ENCODE results near the gene DPP6.
A peak's percentile ranks its signal among the peaks of the same experiment; 100 is the strongest.

DPP6 gene

GRCh38 chr7:154296443-154296842 lies 244.2 kb downstream of the DPP6 start:
- Histone ChIP-seq H3K9ac (ENCODE audit: low read depth, low read length) (no peak overlapping the region), H3K36me3 (ENCODE audit: insufficient read depth, low read length) (no peaks in the 10 kb centered on the region), H3K4me1 (ENCODE audit: insufficient read depth, low read length) (no peaks in the 10 kb centered on the region), H3K9me3 (ENCODE audit: control insufficient read depth, insufficient read depth, low read length) (no peaks in the 10 kb centered on the region)

GRCh38 chr7:154299736-154300135 lies 247.5 kb downstream of the DPP6 start:
- Histone ChIP-seq H3K4me1 (ENCODE audit: insufficient read depth, low read length) (no peaks in the 10 kb centered on the region), H3K9me3 (ENCODE audit: control insufficient read depth, insufficient read depth, low read length) (no peaks in the 10 kb centered on the region), H3K9ac (ENCODE audit: low read depth, low read length) (no peak overlapping the region), H3K36me3 (ENCODE audit: insufficient read depth, low read length) (no peaks in the 10 kb centered on the region)

GRCh38 chr7:154302380-154302779 lies 250.2 kb downstream of the DPP6 start:
- no peak overlapping the region for H3K9ac ChIP-seq (ENCODE audit: low read depth, low read length)
- H3K36me3 ChIP-seq (ENCODE audit: insufficient read depth, low read length), result no peaks in the 10 kb centered on the region
- H3K9me3 ChIP-seq (ENCODE audit: control insufficient read depth, insufficient read depth, low read length), result no peaks in the 10 kb centered on the region
- no peaks in the 10 kb centered on the region for H3K4me1 ChIP-seq (ENCODE audit: insufficient read depth, low read length)

GRCh38 chr7:154304231-154304630 lies 252.0 kb downstream of the DPP6 start:
- H3K36me3 ChIP-seq (ENCODE audit: insufficient read depth, low read length), result no peaks in the 10 kb centered on the region
- peak overlapping the region; percentile 29; the same call in 1 of the 2 replicates for H3K9ac ChIP-seq (ENCODE audit: low read depth, low read length)
- peaks cover 11% of the 10 kb centered on the region for H3K4me1 ChIP-seq (ENCODE audit: insufficient read depth, low read length)
- no peaks in the 10 kb centered on the region for H3K9me3 ChIP-seq (ENCODE audit: control insufficient read depth, insufficient read depth, low read length)

- Histone ChIP-seq H3K9ac (ENCODE audit: low read depth, low read length) (peak overlapping the region; percentile 29; the same call in 1 of the 2 replicates), H3K4me1 (ENCODE audit: insufficient read depth, low read length) (peaks cover 14% of the 10 kb centered on the region)
These were observed 252.8 kb downstream of the DPP6 start for GRCh38 chr7:154304740-154305700.

GRCh38 chr7:154306036-154306435 lies 253.8 kb downstream of the DPP6 start:
- Histone ChIP-seq H3K36me3 (ENCODE audit: insufficient read depth, low read length) (no peaks in the 10 kb centered on the region), H3K4me1 (ENCODE audit: insufficient read depth, low read length) (peaks cover 14% of the 10 kb centered on the region), H3K9ac (ENCODE audit: low read depth, low read length) (no peak overlapping the region), H3K9me3 (ENCODE audit: control insufficient read depth, insufficient read depth, low read length) (no peaks in the 10 kb centered on the region)

More at GRCh38 chr7:154304740-154305700, 252.8 kb downstream of the DPP6 start:
- Histone ChIP-seq H3K9me3 (ENCODE audit: control insufficient read depth, insufficient read depth, low read length) (no peaks in the 10 kb centered on the region), H3K36me3 (ENCODE audit: insufficient read depth, low read length) (no peaks in the 10 kb centered on the region)

- peaks cover 14% of the 10 kb centered on the region for H3K4me1 ChIP-seq (ENCODE audit: insufficient read depth, low read length)
- H3K9me3 ChIP-seq (ENCODE audit: control insufficient read depth, insufficient read depth, low read length), result no peaks in the 10 kb centered on the region
- no peaks in the 10 kb centered on the region for H3K36me3 ChIP-seq (ENCODE audit: insufficient read depth, low read length)
- no peak overlapping the region; the same call in 1 of the 2 replicates for H3K9ac ChIP-seq (ENCODE audit: low read depth, low read length)
These were observed 256.7 kb downstream of the DPP6 start for GRCh38 chr7:154308928-154309327.

- H3K9me3 ChIP-seq (ENCODE audit: control insufficient read depth, insufficient read depth, low read length), result no peaks in the 10 kb centered on the region
- no peaks in the 10 kb centered on the region for H3K36me3 ChIP-seq (ENCODE audit: insufficient read depth, low read length)
- H3K4me1 ChIP-seq (ENCODE audit: insufficient read depth, low read length), result peaks cover 14% of the 10 kb centered on the region
- no peak overlapping the region for H3K9ac ChIP-seq (ENCODE audit: low read depth, low read length)
These were observed 257.9 kb downstream of the DPP6 start for GRCh38 chr7:154310114-154310513.

GRCh38 chr7:154324196-154324595 lies 272.0 kb downstream of the DPP6 start:
- Histone ChIP-seq H3K9ac (ENCODE audit: low read depth, low read length) (no peak overlapping the region), H3K36me3 (ENCODE audit: insufficient read depth, low read length) (no peaks in the 10 kb centered on the region), H3K9me3 (ENCODE audit: control insufficient read depth, insufficient read depth, low read length) (no peaks in the 10 kb centered on the region), H3K4me1 (ENCODE audit: insufficient read depth, low read length) (peaks cover 13% of the 10 kb centered on the region; the same call in 1 of the 2 replicates)

- peaks cover 13% of the 10 kb centered on the region; the same call in 1 of the 2 replicates for H3K4me1 ChIP-seq (ENCODE audit: insufficient read depth, low read length)
- H3K9me3 ChIP-seq (ENCODE audit: control insufficient read depth, insufficient read depth, low read length), result no peaks in the 10 kb centered on the region
- no peak overlapping the region for H3K9ac ChIP-seq (ENCODE audit: low read depth, low read length)
- no peaks in the 10 kb centered on the region for H3K36me3 ChIP-seq (ENCODE audit: insufficient read depth, low read length)
These were observed 274.2 kb downstream of the DPP6 start for GRCh38 chr7:154326421-154326820.

- Histone ChIP-seq H3K9ac (ENCODE audit: low read depth, low read length) (no peak overlapping the region), H3K36me3 (ENCODE audit: insufficient read depth, low read length) (no peaks in the 10 kb centered on the region), H3K4me1 (ENCODE audit: insufficient read depth, low read length) (no peaks in the 10 kb centered on the region)
These were observed 278.1 kb downstream of the DPP6 start for GRCh38 chr7:154330318-154330717.

GRCh38 chr7:154332811-154333580 lies 280.8 kb downstream of the DPP6 start:
- H3K4me1 ChIP-seq (ENCODE audit: insufficient read depth, low read length), result no peaks in the 10 kb centered on the region
- H3K36me3 ChIP-seq (ENCODE audit: insufficient read depth, low read length), result no peaks in the 10 kb centered on the region
- no peak overlapping the region for H3K9ac ChIP-seq (ENCODE audit: low read depth, low read length)
- H3K9me3 ChIP-seq (ENCODE audit: control insufficient read depth, insufficient read depth, low read length), result no peaks in the 10 kb centered on the region

More at GRCh38 chr7:154330318-154330717, 278.1 kb downstream of the DPP6 start:
- H3K9me3 ChIP-seq (ENCODE audit: control insufficient read depth, insufficient read depth, low read length), result no peaks in the 10 kb centered on the region

GRCh38 chr7:154336295-154336694 lies 284.1 kb downstream of the DPP6 start:
- Histone ChIP-seq H3K9ac (ENCODE audit: low read depth, low read length) (no peak overlapping the region), H3K9me3 (ENCODE audit: control insufficient read depth, insufficient read depth, low read length) (no peaks in the 10 kb centered on the region), H3K36me3 (ENCODE audit: insufficient read depth, low read length) (no peaks in the 10 kb centered on the region), H3K4me1 (ENCODE audit: insufficient read depth, low read length) (no peaks in the 10 kb centered on the region; the same call in 1 of the 2 replicates)

GRCh38 chr7:154338701-154339506 lies 286.7 kb downstream of the DPP6 start:
- H3K9me3 ChIP-seq (ENCODE audit: control insufficient read depth, insufficient read depth, low read length), result no peaks in the 10 kb centered on the region

More at GRCh38 chr7:154338701-154339506, 286.7 kb downstream of the DPP6 start:
- Histone ChIP-seq H3K9ac (ENCODE audit: low read depth, low read length) (no peak overlapping the region), H3K4me1 (ENCODE audit: insufficient read depth, low read length) (no peaks in the 10 kb centered on the region; the same call in 1 of the 2 replicates), H3K36me3 (ENCODE audit: insufficient read depth, low read length) (no peaks in the 10 kb centered on the region)

Measured in ES-I3 (cell line).